AG09319 (cell line): ENCODE measurements around the gene RABGAP1L.
"Not testable (repeated sequence)": the region's sequence is repeated elsewhere in the genome, so short reads cannot be mapped to it uniquely, and the experiment has no call there.

ENCODE experiments used
- DNase-seq: peaks from one replicate; pipeline ENCODE4 v3.0.0-alpha.2; 2010; ENCODE audit warnings: low read depth; ENCODE audit errors: extremely low read depth
- TF ChIP-seq, protein P1 (sequence below): IDR thresholded peaks from 2 replicates; pipeline ENCODE4 v1.5.1; 2011; ENCODE audit warnings: low read depth, mild to moderate bottlenecking, inconsistent platforms, low read length, moderate library complexity

RABGAP1L gene

GRCh38 chr1:174337000-174337681, 177.8 kb downstream of the RABGAP1L start:
- TF ChIP-seq, protein P1, sequence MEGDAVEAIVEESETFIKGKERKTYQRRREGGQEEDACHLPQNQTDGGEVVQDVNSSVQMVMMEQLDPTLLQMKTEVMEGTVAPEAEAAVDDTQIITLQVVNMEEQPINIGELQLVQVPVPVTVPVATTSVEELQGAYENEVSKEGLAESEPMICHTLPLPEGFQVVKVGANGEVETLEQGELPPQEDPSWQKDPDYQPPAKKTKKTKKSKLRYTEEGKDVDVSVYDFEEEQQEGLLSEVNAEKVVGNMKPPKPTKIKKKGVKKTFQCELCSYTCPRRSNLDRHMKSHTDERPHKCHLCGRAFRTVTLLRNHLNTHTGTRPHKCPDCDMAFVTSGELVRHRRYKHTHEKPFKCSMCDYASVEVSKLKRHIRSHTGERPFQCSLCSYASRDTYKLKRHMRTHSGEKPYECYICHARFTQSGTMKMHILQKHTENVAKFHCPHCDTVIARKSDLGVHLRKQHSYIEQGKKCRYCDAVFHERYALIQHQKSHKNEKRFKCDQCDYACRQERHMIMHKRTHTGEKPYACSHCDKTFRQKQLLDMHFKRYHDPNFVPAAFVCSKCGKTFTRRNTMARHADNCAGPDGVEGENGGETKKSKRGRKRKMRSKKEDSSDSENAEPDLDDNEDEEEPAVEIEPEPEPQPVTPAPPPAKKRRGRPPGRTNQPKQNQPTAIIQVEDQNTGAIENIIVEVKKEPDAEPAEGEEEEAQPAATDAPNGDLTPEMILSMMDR: no peak
- no peak for DNase-seq

- DNase-seq: not testable (repeated sequence)
Observed at GRCh38 chr1:174340404-174340803, 181.1 kb downstream of the RABGAP1L start.

GRCh38 chr1:174344162-174344561, 184.8 kb downstream of the RABGAP1L start:
- TF ChIP-seq, protein P1: no peak
- DNase-seq: no peak

GRCh38 chr1:174352117-174352516, 192.8 kb downstream of the RABGAP1L start:
- TF ChIP-seq, protein P1: no peak
- DNase-seq: no peak

DNA sequence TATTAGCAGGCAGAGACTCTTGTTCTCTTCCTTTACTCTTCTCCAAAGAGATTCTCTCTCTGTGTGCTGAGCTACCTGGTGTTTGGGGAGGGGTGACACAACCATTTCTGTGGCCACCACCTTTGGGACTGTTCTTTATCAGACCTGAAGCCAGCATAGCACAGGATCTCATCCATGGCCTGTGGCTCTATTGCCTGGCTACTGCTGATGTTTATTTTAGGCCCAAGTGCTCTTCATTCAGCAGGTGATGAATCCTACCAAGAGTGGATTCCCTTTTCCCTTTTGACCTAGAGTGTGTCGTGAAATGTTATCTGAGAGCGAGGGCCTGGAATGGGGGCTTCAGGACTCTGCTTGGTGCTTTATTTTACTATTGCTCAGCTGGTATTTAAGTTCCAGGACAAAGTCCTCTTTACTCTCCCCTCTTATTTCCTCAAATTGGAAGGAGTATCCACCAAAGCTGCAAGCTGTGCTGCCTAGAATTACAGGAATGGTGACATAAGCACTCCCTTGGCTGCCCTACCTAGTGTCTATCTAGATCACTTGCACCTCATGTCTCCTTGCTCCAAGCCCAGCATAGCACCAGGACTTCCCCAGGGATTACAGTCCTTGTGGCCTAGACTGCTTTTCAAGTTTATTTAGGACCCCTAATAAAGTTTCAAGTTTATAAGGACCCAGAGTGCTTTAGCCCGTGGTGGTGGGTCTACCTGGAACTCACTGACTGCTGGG, 193.7 kb downstream of the RABGAP1L start:
- TF ChIP-seq, protein P1: no peak
- no peak for DNase-seq

DNA sequence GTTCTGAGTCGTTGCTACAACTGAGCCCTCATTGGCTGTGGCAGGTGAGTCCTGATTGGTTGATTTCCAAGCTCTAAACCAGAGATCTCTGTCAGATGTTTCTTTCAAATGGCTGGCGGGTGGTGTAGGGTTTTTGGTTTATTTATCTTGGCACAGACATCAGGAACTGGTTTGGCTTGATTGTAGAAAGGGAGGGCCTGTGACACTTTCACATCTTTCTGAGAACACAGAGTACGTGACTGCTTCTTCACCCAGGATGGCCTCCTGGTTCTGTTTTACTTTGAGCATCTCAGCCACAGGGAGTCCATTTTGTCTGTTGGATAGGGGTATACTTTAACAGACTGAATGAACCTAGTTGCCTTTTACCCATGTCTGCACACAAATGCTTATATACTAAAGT, 199.0 kb downstream of the RABGAP1L start:
- TF ChIP-seq, protein P1: no peak
- no peak for DNase-seq

DNA sequence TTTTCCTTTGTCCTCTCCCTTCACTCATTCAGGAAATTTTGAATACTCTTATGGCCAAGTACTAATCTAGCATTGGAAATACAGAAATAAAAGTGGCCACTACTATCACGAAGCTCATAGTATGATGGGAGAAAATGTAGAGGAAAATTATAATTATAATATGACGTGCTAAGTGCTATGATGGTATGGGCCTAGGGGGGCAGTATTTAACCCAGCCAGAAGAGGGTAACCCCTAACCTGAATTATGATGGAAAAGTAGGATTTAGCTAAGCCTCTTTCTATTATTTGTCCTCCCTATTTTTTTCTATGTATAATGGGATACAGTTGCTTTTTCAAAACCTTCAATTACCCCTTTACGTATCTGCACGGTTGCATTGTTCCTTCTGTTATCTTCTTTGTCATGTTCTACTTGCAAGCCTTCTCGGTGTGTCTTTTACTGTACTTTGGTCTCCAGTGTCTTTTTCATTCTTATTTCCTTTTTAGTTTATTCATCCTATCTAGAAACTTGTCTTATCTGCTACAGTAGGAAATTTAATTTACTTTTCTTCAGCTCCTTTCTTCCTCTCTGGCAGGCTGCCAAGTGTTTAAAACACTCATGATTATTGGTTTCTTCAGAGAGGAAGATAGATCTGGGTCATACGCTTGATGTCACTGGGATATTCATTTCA, 199.6 kb downstream of the RABGAP1L start:
- TF ChIP-seq, protein P1: no peak
- no peak for DNase-seq
